ENCODE data around the gene TEX11.

DNA sequence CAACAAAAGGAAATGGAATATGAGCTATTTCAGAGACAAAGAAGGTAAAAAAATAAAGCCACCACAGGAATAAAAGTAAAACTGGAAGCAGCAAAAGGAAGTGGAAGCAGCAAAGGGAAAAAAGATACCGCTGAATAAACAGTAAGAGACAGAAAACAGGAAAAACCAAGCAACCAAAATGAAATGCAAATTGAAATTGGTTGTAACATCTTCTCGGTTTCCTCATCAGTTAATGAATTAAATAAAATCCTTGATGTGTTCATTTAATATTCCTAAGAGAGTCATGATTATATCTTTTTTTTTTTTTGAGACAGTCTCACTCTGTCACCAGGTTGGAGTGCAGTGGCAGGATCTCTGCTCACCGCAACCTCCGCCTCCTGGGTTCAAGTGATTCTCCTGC lies 331.1 kb downstream of the TEX11 start:
- TF ChIP-seq, protein P1, sequence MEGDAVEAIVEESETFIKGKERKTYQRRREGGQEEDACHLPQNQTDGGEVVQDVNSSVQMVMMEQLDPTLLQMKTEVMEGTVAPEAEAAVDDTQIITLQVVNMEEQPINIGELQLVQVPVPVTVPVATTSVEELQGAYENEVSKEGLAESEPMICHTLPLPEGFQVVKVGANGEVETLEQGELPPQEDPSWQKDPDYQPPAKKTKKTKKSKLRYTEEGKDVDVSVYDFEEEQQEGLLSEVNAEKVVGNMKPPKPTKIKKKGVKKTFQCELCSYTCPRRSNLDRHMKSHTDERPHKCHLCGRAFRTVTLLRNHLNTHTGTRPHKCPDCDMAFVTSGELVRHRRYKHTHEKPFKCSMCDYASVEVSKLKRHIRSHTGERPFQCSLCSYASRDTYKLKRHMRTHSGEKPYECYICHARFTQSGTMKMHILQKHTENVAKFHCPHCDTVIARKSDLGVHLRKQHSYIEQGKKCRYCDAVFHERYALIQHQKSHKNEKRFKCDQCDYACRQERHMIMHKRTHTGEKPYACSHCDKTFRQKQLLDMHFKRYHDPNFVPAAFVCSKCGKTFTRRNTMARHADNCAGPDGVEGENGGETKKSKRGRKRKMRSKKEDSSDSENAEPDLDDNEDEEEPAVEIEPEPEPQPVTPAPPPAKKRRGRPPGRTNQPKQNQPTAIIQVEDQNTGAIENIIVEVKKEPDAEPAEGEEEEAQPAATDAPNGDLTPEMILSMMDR (conservative IDR thresholded peaks at IDR 0.05; ENCODE audit: low read length): no peak
- no peak for TF ChIP-seq EZH2phosphoT487 (IDR thresholded peaks at IDR 0.05; ENCODE audit: borderline replicate concordance, low read depth, low read length)
